ENCODE data around the gene ZNF425.

The ZNF425 gene

GRCh38 chr7:149060156-149060555 lies 66.0 kb downstream of the ZNF425 start:
- Histone ChIP-seq H3K27me3 (ENCODE audit: control insufficient read depth, low read length) (no peaks in the 10 kb centered on the region), H3K9me2 (replicated peaks; ENCODE audit: control insufficient read depth, low read length) (no peaks in the 10 kb centered on the region), H3K4me3 (ENCODE audit: low read length) (no peak overlapping the region), H3K4me1 (ENCODE audit: control insufficient read depth, low read length) (peaks cover 23% of the 10 kb centered on the region), H3K27ac (ENCODE audit: low read depth, low read length) (no peak overlapping the region), H3K4me2 (ENCODE audit: low read length) (no peak overlapping the region), H4K20me1 (ENCODE audit: control insufficient read depth, insufficient read depth, low read depth, low read length) (no peaks in the 10 kb centered on the region), H3F3A (ENCODE audit: control insufficient read depth, insufficient read depth) (peaks cover 9% of the 10 kb centered on the region), H3K36me3 (ENCODE audit: control insufficient read depth, low read length) (no peaks in the 10 kb centered on the region), H3K9me3 (ENCODE audit: control insufficient read depth, insufficient read depth, low read length) (no peaks in the 10 kb centered on the region), H3K79me2 (ENCODE audit: control insufficient read depth, low read length) (no peaks in the 10 kb centered on the region)
- TF ChIP-seq EZH2phosphoT487 (IDR thresholded peaks at IDR 0.05; ENCODE audit: borderline replicate concordance, low read length), result no peak
- no peak for TF ChIP-seq CTCF (IDR thresholded peaks at IDR 0.05; ENCODE audit: low read depth, low read length, poor library complexity, severe bottlenecking)

GRCh38 chr7:149053885-149054284 lies 72.2 kb downstream of the ZNF425 start:
- H3F3A ChIP-seq (ENCODE audit: control insufficient read depth, insufficient read depth), result no peaks in the 10 kb centered on the region
- H3K9me2 ChIP-seq (replicated peaks; ENCODE audit: control insufficient read depth, low read length), result no peaks in the 10 kb centered on the region
- H3K4me3 ChIP-seq (ENCODE audit: low read length), result no peak overlapping the region
- TF ChIP-seq CTCF (IDR thresholded peaks at IDR 0.05; ENCODE audit: low read depth, low read length, poor library complexity, severe bottlenecking) (no peak), EZH2phosphoT487 (IDR thresholded peaks at IDR 0.05; ENCODE audit: borderline replicate concordance, low read length) (no peak)
- H3K36me3 ChIP-seq (ENCODE audit: control insufficient read depth, low read length), result no peaks in the 10 kb centered on the region
- H3K79me2 ChIP-seq (ENCODE audit: control insufficient read depth, low read length), result no peaks in the 10 kb centered on the region
- H4K20me1 ChIP-seq (ENCODE audit: control insufficient read depth, insufficient read depth, low read depth, low read length), result no peaks in the 10 kb centered on the region
- H3K27ac ChIP-seq (ENCODE audit: low read depth, low read length), result no peak overlapping the region
- no peak overlapping the region for H3K4me2 ChIP-seq (ENCODE audit: low read length)
- H3K27me3 ChIP-seq (ENCODE audit: control insufficient read depth, low read length), result peaks cover 2% of the 10 kb centered on the region; the same call in 1 of the 2 replicates
- no peaks in the 10 kb centered on the region for H3K4me1 ChIP-seq (ENCODE audit: control insufficient read depth, low read length)
- H3K9me3 ChIP-seq (ENCODE audit: control insufficient read depth, insufficient read depth, low read length), result no peaks in the 10 kb centered on the region

- peaks cover 5% of the 10 kb centered on the region; the same call in 1 of the 2 replicates for H3K27me3 ChIP-seq (ENCODE audit: control insufficient read depth, low read length)
- H3K9me2 ChIP-seq (replicated peaks; ENCODE audit: control insufficient read depth, low read length), result no peaks in the 10 kb centered on the region
- no peak overlapping the region for H3K4me2 ChIP-seq (ENCODE audit: low read length)
- H3K79me2 ChIP-seq (ENCODE audit: control insufficient read depth, low read length), result no peaks in the 10 kb centered on the region
- TF ChIP-seq EZH2phosphoT487 (IDR thresholded peaks at IDR 0.05; ENCODE audit: borderline replicate concordance, low read length), result no peak
- no peak for TF ChIP-seq CTCF (IDR thresholded peaks at IDR 0.05; ENCODE audit: low read depth, low read length, poor library complexity, severe bottlenecking)
- no peaks in the 10 kb centered on the region for H3F3A ChIP-seq (ENCODE audit: control insufficient read depth, insufficient read depth)
- H3K4me3 ChIP-seq (ENCODE audit: low read length), result no peak overlapping the region
- H3K36me3 ChIP-seq (ENCODE audit: control insufficient read depth, low read length), result no peaks in the 10 kb centered on the region
- no peaks in the 10 kb centered on the region for H4K20me1 ChIP-seq (ENCODE audit: control insufficient read depth, insufficient read depth, low read depth, low read length)
- H3K9me3 ChIP-seq (ENCODE audit: control insufficient read depth, insufficient read depth, low read length), result no peaks in the 10 kb centered on the region
- no peak overlapping the region for H3K27ac ChIP-seq (ENCODE audit: low read depth, low read length)
- no peaks in the 10 kb centered on the region for H3K4me1 ChIP-seq (ENCODE audit: control insufficient read depth, low read length)
Measured at GRCh38 chr7:149053384-149053783, 72.7 kb downstream of the ZNF425 start.
